Left ventricle myocardium inferior (tissue), 1 donor: ENCODE measurements around the gene IRF2BP1. TPM values are rescaled to one million over a fixed set of nuclear protein-coding genes. Genes with fewer than 3 reads are reported as not detected.

Source experiments
- DNase-seq: peaks from one replicate; pipeline ENCODE4 v3.0.0-alpha.2; 2020
- H3K27ac ChIP-seq: fragments of 200-600 bp; replicated peaks from 2 replicates; pipeline ENCODE4 v1.8.0; 2021
- H3K27me3 ChIP-seq: fragments of 200-600 bp; 2 replicates; pipeline ENCODE4 v1.8.0; 2021; ENCODE audit warnings: low read depth
- H3K36me3 ChIP-seq: fragments of 200-600 bp; 2 replicates; pipeline ENCODE4 v1.8.0; 2021
- H3K4me1 ChIP-seq: fragments of 200-600 bp; 2 replicates; pipeline ENCODE4 v1.8.0; 2021
- H3K4me3 ChIP-seq: fragments of 200-600 bp; 2 replicates; pipeline ENCODE4 v1.8.0; 2021; ENCODE audit warnings: mild to moderate bottlenecking, moderate library complexity
- H3K9me3 ChIP-seq: fragments of 200-600 bp; replicated peaks from 2 replicates; pipeline ENCODE4 v1.8.0; 2021
- intact Hi-C: fragments of 100-400 bp; cut with micrococcal nuclease; formaldehyde crosslinking; loops from one replicate; pipeline ENCODE4 v1.11.0; 2022
- total RNA-seq: library from RNA; stranded (reverse); fragmentation: NEBNext Ultra II Directional; extraction: Animal tissue kit (Norgen Biotek cat#: 25700); gene quantifications from one replicate; pipeline ENCODE4 v1.2.1, GENCODE V29; 2021
- TF ChIP-seq, protein P1 (sequence below): fragments of 200-600 bp; IDR thresholded peaks from 2 replicates; pipeline ENCODE4 v1.8.0; 2021; ENCODE audit warnings: antibody characterized with exemption, mild to moderate bottlenecking, borderline replicate concordance
- donor health status: DM: no; HTN: yes; CAD: no; lungs with severe emphysema.

Gene IRF2BP1
- total RNA-seq, 1 donor from 2014 or later = 18.5 TPM

DNA sequence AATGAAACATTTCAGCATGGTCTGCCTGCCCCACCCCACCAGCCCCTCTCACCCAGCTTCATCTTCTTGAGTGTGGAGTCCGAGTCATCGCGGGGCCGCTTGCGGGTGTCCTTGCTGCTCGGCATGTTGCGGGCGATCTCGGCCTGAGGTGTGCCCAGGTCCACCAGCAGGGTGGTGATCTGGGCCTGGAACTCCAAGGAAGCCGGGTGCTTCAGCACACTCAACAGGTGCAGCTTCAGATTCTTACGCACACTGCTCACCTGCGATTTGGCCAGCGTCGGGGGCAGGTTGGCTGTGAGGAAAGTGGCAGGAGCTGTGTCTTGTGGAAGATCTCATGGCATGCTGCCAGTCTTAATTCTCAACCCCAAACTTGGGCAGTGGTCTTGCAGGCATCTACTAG is 43.7 kb downstream of the IRF2BP1 start:
- intact Hi-C loops = no loop called here
- Histone ChIP-seq H3K27ac (no peak overlapping the region), H3K27me3 (no peaks in the 10 kb centered on the region), H3K36me3 (peaks cover 100% of the 10 kb centered on the region), H3K4me3 (no peak overlapping the region), H3K9me3 (no peaks in the 10 kb centered on the region), H3K4me1 (no peaks in the 10 kb centered on the region)
- TF ChIP-seq, protein P1, sequence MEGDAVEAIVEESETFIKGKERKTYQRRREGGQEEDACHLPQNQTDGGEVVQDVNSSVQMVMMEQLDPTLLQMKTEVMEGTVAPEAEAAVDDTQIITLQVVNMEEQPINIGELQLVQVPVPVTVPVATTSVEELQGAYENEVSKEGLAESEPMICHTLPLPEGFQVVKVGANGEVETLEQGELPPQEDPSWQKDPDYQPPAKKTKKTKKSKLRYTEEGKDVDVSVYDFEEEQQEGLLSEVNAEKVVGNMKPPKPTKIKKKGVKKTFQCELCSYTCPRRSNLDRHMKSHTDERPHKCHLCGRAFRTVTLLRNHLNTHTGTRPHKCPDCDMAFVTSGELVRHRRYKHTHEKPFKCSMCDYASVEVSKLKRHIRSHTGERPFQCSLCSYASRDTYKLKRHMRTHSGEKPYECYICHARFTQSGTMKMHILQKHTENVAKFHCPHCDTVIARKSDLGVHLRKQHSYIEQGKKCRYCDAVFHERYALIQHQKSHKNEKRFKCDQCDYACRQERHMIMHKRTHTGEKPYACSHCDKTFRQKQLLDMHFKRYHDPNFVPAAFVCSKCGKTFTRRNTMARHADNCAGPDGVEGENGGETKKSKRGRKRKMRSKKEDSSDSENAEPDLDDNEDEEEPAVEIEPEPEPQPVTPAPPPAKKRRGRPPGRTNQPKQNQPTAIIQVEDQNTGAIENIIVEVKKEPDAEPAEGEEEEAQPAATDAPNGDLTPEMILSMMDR = no peak
- DNase-seq = no peak

DNA sequence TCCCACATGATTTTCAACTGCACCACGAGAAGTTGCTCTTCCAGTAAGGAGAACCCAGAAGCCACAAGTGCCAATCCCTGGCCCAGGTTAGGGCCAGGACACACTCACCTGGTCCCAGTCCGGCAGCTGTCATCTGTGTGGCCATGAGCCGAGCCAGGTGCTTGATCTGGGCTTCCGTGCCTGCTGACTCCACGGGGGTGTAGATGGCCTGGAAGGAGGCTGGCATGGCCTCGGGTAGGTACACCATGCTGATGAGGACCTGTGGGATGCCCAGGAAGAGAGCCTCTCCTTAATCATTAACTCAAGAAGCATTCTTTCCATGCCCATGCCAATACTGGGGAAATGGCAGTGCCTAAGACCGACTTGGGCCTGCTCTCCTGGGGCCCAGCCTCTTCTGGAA is 51.0 kb downstream of the IRF2BP1 start:
- H3K4me1 ChIP-seq = no peaks in the 10 kb centered on the region
- no peaks in the 10 kb centered on the region for H3K27me3 ChIP-seq
- H3K9me3 ChIP-seq = no peaks in the 10 kb centered on the region
- H3K36me3 ChIP-seq = peaks cover 100% of the 10 kb centered on the region
- TF ChIP-seq, protein P1 = no peak
- H3K4me3 ChIP-seq = no peak overlapping the region
- DNase-seq = no peak
- no peak overlapping the region for H3K27ac ChIP-seq
- intact Hi-C loops = no loop called here

Other genes starting within 250 kb of the IRF2BP1 start
- 48.4 TPM for gene EML2, start 246.7 kb downstream of the IRF2BP1 start, total RNA-seq
- 4.7 TPM for gene GIPR, start 217.9 kb downstream of the IRF2BP1 start, total RNA-seq
- 249 TPM for gene SNRPD2, start 194.2 kb downstream of the IRF2BP1 start, total RNA-seq
- gene QPCTL, start 193.5 kb downstream of the IRF2BP1 start, total RNA-seq = 2.2 TPM
- gene FBXO46, start 155.2 kb downstream of the IRF2BP1 start, total RNA-seq = 9.4 TPM
- gene MEIOSIN, start 152.7 kb downstream of the IRF2BP1 start, total RNA-seq = not detected
- 21.8 TPM for gene SIX5, start 116.9 kb downstream of the IRF2BP1 start, total RNA-seq
- 284 TPM for gene DMPK, start 103.7 kb downstream of the IRF2BP1 start, total RNA-seq
- gene DMWD, start 93.3 kb downstream of the IRF2BP1 start, total RNA-seq = 69.2 TPM
- not detected for gene RSPH6A, start 70.8 kb downstream of the IRF2BP1 start, total RNA-seq
- 35.9 TPM for gene SYMPK, start 23.0 kb downstream of the IRF2BP1 start, total RNA-seq
- gene FOXA3, start 21.8 kb downstream of the IRF2BP1 start, total RNA-seq = not detected
- 16.2 TPM for gene MYPOP, start 16.5 kb upstream of the IRF2BP1 start, total RNA-seq
- not detected for gene NANOS2, start 28.6 kb upstream of the IRF2BP1 start, total RNA-seq
- gene NOVA2, start 87.7 kb upstream of the IRF2BP1 start, total RNA-seq = 5.0 TPM
- gene CCDC61, start 109.3 kb upstream of the IRF2BP1 start, total RNA-seq = 8.7 TPM
- not detected for gene PGLYRP1, start 136.9 kb upstream of the IRF2BP1 start, total RNA-seq
- gene IGFL4, start 154.9 kb upstream of the IRF2BP1 start, total RNA-seq = not detected
- gene IGFL3, start 238.5 kb upstream of the IRF2BP1 start, total RNA-seq = not detected